Measurements from ENCODE around the gene OTX2.

DNA sequence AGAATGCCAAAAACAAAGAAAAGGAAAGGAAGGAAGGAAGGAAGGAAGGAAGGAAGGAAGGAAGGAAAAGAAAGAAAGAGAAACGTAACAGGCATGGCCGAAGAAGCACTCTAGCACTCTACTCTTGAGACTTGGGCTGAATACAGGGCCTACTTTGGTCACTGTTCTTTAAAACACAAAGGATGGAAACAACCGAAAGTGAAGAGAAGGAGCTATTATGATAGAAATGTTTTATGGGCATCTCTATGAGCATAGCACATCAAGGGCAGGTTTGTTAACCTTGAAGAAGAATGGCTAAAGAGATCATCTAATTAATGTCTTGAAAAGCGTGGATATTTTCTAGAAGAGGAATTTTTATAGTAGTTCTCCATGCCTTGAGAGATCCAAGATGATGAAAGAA lies 15.9 kb upstream of the OTX2 start:
- TF ChIP-seq, protein P1, sequence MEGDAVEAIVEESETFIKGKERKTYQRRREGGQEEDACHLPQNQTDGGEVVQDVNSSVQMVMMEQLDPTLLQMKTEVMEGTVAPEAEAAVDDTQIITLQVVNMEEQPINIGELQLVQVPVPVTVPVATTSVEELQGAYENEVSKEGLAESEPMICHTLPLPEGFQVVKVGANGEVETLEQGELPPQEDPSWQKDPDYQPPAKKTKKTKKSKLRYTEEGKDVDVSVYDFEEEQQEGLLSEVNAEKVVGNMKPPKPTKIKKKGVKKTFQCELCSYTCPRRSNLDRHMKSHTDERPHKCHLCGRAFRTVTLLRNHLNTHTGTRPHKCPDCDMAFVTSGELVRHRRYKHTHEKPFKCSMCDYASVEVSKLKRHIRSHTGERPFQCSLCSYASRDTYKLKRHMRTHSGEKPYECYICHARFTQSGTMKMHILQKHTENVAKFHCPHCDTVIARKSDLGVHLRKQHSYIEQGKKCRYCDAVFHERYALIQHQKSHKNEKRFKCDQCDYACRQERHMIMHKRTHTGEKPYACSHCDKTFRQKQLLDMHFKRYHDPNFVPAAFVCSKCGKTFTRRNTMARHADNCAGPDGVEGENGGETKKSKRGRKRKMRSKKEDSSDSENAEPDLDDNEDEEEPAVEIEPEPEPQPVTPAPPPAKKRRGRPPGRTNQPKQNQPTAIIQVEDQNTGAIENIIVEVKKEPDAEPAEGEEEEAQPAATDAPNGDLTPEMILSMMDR (IDR thresholded peaks at IDR 0.05): no peak
- TF ChIP-seq POLR2AphosphoS5 (IDR thresholded peaks at IDR 0.05; ENCODE audit: low read depth, low read length): no peak
- TF ChIP-seq, protein P2, sequence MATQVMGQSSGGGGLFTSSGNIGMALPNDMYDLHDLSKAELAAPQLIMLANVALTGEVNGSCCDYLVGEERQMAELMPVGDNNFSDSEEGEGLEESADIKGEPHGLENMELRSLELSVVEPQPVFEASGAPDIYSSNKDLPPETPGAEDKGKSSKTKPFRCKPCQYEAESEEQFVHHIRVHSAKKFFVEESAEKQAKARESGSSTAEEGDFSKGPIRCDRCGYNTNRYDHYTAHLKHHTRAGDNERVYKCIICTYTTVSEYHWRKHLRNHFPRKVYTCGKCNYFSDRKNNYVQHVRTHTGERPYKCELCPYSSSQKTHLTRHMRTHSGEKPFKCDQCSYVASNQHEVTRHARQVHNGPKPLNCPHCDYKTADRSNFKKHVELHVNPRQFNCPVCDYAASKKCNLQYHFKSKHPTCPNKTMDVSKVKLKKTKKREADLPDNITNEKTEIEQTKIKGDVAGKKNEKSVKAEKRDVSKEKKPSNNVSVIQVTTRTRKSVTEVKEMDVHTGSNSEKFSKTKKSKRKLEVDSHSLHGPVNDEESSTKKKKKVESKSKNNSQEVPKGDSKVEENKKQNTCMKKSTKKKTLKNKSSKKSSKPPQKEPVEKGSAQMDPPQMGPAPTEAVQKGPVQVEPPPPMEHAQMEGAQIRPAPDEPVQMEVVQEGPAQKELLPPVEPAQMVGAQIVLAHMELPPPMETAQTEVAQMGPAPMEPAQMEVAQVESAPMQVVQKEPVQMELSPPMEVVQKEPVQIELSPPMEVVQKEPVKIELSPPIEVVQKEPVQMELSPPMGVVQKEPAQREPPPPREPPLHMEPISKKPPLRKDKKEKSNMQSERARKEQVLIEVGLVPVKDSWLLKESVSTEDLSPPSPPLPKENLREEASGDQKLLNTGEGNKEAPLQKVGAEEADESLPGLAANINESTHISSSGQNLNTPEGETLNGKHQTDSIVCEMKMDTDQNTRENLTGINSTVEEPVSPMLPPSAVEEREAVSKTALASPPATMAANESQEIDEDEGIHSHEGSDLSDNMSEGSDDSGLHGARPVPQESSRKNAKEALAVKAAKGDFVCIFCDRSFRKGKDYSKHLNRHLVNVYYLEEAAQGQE (IDR thresholded peaks at IDR 0.05; ENCODE audit: insufficient read depth in 1 of 2, low read depth in 2 of 2, low read length in 1 of 2): no peak

All from Panc1 (cell line).